GM12878 (cell line): ENCODE results near the gene NFAT5.
"Not testable (repeated sequence)": the region's sequence is repeated elsewhere in the genome, so short reads cannot be mapped to it uniquely, and the experiment has no call there.

Experiments used
- BHLHE40 ChIP-seq, 2 experiments: fragments of 450-650 bp in 1 of 2; IDR thresholded peaks; 2 replicates each; pipeline ENCODE4 v1.6.1; 2011 to 2017; ENCODE audit warnings: low read depth in 2 of 2, borderline replicate concordance in 1 of 2, improper control_type of control experiment in 1 of 2, low read length in 1 of 2, mild to moderate bottlenecking in 1 of 2
- CEBPB ChIP-seq, 2 experiments: fragments of 150-350 bp in 1 of 2; IDR thresholded peaks; 2 replicates each; pipeline ENCODE4 v1.6.1; 2012 to 2014; ENCODE audit warnings: low read depth in 2 of 2, low read length in 2 of 2, borderline replicate concordance in 1 of 2, inconsistent platforms in 1 of 2
- EZH2 ChIP-seq: IDR thresholded peaks from 2 replicates; pipeline ENCODE4 v1.6.1; 2012; ENCODE audit warnings: low read depth, mild to moderate bottlenecking, control low read depth, inconsistent platforms, low read length, borderline replicate concordance; ENCODE audit not compliant: control insufficient read depth
- FOS ChIP-seq: IDR thresholded peaks from 3 replicates; pipeline ENCODE4 v1.6.1; 2011; ENCODE audit warnings: borderline replicate concordance; ENCODE audit not compliant: insufficient read length; ENCODE audit errors: extremely low read depth
- MXI1 ChIP-seq: fragments of 150-350 bp; IDR thresholded peaks from 2 replicates; pipeline ENCODE4 v1.6.1; 2011; ENCODE audit warnings: low read depth, mild to moderate bottlenecking, inconsistent platforms, low read length, improper control_type of control experiment
- SP1 ChIP-seq: IDR thresholded peaks from one replicate; pipeline ENCODE4 v1.6.1; 2011; ENCODE audit warnings: low read depth, low read length
- ZNF274 ChIP-seq: IDR thresholded peaks from one replicate; pipeline ENCODE4 v1.8.0; 2011; ENCODE audit not compliant: insufficient read length, insufficient read depth
- TF ChIP-seq, protein P1 (sequence below), 3 experiments: IDR thresholded peaks in 2 of 3; conservative IDR thresholded peaks in 1 of 3; 2 replicates each; pipeline ENCODE4 v1.5.1; 2011; ENCODE audit warnings: low read depth in 3 of 3, low read length in 3 of 3, mild to moderate bottlenecking in 3 of 3, control low read depth in 2 of 3, moderate library complexity in 2 of 3, inconsistent platforms in 1 of 3, mixed read lengths in 1 of 3; ENCODE audit not compliant: control insufficient read depth in 2 of 3, insufficient read depth in 1 of 3; ENCODE audit errors: extremely low read depth in 1 of 3
- TF ChIP-seq, protein P2 (sequence below): fragments of 450-650 bp; IDR thresholded peaks from 2 replicates; pipeline ENCODE4 v1.6.1; 2017; ENCODE audit warnings: mild to moderate bottlenecking

DNA sequence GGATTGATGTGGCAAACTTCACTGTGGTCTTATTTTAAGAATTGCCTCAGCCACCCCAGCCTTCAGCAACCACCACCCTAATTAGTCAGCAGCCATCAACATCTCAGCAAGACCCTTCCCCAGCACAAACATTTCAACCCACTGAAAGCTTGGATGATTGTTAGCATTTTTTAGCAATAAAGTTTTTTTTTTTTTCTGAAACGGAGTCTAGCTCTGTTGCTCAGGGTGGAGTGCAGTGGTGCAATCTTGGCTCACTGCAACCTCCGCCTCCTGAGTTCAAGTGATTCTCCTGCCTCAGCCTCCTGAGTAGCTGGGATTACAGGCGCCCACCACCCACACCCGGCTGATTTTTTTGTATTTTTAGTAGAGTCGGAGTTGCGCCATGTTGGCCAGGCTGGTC, 19.1 kb upstream of the NFAT5 start:
- TF ChIP-seq, protein P1, sequence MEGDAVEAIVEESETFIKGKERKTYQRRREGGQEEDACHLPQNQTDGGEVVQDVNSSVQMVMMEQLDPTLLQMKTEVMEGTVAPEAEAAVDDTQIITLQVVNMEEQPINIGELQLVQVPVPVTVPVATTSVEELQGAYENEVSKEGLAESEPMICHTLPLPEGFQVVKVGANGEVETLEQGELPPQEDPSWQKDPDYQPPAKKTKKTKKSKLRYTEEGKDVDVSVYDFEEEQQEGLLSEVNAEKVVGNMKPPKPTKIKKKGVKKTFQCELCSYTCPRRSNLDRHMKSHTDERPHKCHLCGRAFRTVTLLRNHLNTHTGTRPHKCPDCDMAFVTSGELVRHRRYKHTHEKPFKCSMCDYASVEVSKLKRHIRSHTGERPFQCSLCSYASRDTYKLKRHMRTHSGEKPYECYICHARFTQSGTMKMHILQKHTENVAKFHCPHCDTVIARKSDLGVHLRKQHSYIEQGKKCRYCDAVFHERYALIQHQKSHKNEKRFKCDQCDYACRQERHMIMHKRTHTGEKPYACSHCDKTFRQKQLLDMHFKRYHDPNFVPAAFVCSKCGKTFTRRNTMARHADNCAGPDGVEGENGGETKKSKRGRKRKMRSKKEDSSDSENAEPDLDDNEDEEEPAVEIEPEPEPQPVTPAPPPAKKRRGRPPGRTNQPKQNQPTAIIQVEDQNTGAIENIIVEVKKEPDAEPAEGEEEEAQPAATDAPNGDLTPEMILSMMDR (IDR thresholded peaks at IDR 0.05 in 2 of 3, conservative IDR thresholded peaks at IDR 0.05 in 1 of 3; ENCODE audit: control insufficient read depth in 2 of 3, extremely low read depth in 1 of 3, insufficient read depth in 1 of 3, low read depth in 3 of 3, low read length in 3 of 3), result not testable (repeated sequence)
- not testable (repeated sequence) for TF ChIP-seq EZH2; CEBPB (IDR thresholded peaks at IDR 0.05; ENCODE audit: borderline replicate concordance in 1 of 2, low read depth in 2 of 2, low read length in 2 of 2); BHLHE40 (IDR thresholded peaks at IDR 0.05; ENCODE audit: borderline replicate concordance in 1 of 2, low read depth in 2 of 2, low read length in 1 of 2); MXI1; SP1; ZNF274; FOS
- TF ChIP-seq, protein P2, sequence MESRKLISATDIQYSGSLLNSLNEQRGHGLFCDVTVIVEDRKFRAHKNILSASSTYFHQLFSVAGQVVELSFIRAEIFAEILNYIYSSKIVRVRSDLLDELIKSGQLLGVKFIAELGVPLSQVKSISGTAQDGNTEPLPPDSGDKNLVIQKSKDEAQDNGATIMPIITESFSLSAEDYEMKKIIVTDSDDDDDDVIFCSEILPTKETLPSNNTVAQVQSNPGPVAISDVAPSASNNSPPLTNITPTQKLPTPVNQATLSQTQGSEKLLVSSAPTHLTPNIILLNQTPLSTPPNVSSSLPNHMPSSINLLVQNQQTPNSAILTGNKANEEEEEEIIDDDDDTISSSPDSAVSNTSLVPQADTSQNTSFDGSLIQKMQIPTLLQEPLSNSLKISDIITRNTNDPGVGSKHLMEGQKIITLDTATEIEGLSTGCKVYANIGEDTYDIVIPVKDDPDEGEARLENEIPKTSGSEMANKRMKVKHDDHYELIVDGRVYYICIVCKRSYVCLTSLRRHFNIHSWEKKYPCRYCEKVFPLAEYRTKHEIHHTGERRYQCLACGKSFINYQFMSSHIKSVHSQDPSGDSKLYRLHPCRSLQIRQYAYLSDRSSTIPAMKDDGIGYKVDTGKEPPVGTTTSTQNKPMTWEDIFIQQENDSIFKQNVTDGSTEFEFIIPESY, result not testable (repeated sequence)
